Epithelial cell of proximal tubule (primary cell): ENCODE measurements around the gene SPEG. TPM values are rescaled to one million over a fixed set of nuclear protein-coding genes. Genes with fewer than 3 reads are reported as not detected.
A peak's percentile ranks its signal among the peaks of the same experiment; 100 is the strongest.

ENCODE experiments used
- DNase-seq: peaks from one replicate; pipeline ENCODE4 v3.0.0-alpha.2; 2011; ENCODE audit warnings: low read depth
- H3K4me3 ChIP-seq: 2 replicates; pipeline ENCODE4 v1.5.1; 2011; ENCODE audit warnings: low read depth, mild to moderate bottlenecking, low read length
- total RNA-seq: library from RNA; depleted of rRNA; stranded (reverse); fragments of >200 nt; gene quantifications from 2 replicates; pipeline ENCODE4 v1.2.3, GENCODE V29; 2015
- TF ChIP-seq, protein P1 (sequence below): conservative IDR thresholded peaks from 2 replicates; pipeline ENCODE4 v1.5.1; 2012; ENCODE audit warnings: low read depth, mild to moderate bottlenecking, low read length

The SPEG gene
- total RNA-seq: 4.6 and 28.3 TPM in 2 replicates

DNA sequence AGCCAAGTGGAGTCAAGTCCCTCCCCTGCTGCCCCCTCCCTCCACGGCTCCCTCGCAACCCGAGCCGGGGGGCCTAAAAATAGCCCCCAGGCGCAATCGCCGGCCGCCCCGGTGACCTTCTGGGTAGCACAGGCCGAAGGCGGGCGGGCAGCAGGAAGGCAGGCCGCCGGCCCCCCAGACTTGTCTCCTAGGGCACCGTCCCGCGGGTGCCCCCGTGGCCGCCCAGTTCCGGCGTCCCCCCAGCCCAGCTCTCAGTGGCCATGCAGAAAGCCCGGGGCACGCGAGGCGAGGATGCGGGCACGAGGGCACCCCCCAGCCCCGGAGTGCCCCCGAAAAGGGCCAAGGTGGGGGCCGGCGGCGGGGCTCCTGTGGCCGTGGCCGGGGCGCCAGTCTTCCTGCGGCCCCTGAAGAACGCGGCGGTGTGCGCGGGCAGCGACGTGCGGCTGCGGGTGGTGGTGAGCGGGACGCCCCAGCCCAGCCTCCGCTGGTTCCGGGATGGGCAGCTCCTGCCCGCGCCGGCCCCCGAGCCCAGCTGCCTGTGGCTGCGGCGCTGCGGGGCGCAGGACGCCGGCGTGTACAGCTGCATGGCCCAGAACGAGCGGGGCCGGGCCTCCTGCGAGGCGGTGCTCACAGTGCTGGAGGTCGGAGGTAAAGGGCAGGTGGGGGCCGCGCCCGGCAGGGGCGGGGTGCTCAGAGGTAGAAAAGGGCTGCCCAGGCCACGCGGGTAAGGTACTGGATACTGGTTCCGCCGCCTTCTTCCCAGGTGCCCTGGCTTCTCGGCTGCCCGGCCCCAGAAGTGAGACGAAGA lies at the start of gene SPEG:
Gene SPEG (plus strand): TSS at position 126 of the 808 bp plus-strand sequence. CDS start 135 bp downstream, at position 261.
- no peak for DNase-seq
- TF ChIP-seq, protein P1, sequence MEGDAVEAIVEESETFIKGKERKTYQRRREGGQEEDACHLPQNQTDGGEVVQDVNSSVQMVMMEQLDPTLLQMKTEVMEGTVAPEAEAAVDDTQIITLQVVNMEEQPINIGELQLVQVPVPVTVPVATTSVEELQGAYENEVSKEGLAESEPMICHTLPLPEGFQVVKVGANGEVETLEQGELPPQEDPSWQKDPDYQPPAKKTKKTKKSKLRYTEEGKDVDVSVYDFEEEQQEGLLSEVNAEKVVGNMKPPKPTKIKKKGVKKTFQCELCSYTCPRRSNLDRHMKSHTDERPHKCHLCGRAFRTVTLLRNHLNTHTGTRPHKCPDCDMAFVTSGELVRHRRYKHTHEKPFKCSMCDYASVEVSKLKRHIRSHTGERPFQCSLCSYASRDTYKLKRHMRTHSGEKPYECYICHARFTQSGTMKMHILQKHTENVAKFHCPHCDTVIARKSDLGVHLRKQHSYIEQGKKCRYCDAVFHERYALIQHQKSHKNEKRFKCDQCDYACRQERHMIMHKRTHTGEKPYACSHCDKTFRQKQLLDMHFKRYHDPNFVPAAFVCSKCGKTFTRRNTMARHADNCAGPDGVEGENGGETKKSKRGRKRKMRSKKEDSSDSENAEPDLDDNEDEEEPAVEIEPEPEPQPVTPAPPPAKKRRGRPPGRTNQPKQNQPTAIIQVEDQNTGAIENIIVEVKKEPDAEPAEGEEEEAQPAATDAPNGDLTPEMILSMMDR: no peak
- H3K4me3 ChIP-seq: no peak within 1 kb of the TSS

DNA sequence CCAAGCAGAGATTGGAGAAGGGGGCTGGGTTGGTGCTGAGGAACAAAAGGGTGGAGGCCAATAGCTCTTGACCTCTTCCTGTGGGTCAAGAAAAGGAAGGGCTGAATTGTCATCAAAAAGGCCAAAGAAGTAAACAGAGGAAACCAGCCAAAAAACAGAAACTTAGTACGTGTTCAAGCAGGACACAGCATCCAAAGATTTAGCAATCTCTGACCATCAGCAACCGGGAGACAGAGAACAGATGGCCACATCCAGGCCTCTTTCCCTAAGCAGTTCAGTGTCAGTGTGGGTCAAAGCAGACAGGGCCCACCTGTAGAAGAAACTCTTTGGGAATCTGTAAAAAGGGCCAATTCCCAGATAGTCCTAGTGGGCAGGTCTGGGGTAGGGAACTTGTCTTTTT lies 49.8 kb upstream of the SPEG start:
- TF ChIP-seq, protein P1: no peak
- H3K4me3 ChIP-seq: no peak overlapping the region
- DNase-seq: no peak

DNA sequence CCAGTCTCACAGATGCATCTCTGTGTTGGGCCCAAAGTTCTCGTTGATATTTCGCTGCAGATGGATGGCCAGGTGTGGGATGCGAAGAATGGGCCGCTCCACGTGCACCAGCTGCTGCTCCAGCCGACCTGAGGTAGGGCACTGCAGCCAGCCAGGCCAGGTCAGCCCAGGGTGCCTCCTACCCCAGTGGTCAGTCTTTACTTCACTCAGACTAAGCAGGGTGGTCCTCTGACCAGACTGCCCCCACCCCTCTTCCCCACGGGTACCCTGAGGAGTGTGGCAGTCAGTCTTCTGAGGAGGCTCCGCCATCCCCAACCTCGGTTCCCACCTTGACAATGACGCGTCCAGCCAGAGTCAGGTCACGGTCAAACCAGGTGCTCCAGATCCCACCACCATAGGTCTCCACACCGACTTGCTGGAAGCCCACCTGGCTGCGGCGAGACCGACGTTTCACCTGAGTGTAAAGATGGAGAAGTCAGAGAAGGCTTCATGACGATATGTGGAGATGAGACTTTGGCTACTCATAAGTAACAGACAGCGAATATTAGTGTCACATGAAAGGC lies 48.6 kb upstream of the SPEG start:
- H3K4me3 ChIP-seq: no peak overlapping the region
- DNase-seq: no peak
- TF ChIP-seq, protein P1: no peak

DNA sequence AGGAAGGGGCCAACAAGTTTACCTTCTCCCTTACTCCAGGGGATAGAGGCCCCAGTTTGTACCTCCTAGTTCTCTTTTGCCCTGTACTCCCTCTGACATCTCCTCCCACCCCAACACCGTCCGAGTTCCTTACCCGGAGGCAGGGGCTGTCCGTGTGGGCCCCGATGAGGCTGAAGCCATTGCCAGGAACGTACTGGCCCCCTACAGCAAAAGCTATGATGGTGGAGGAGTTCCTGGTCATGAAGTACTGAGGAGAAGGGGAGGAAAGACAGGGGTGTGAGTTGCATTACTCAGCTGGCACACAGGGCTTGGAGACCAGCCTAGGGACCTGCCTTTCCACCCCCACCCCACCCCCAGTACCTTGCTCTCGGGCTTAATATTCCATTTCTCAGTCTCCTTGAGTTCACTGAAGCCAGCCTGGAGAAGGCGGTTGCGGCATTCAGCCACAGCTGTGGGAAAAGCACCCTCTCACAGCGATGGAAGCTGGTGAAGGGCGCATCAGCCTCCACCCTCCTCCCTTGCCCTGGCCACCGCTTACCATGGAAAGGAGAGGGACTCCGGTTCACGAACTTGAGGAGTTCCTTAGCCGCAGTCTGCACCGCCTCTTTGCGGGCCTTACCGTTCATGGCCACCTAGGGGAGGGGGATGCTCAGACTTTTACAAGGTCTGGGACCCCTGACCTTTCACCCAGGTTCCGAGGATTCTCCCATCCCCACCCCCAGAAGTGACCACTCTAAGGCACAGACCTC lies 47.9 kb upstream of the SPEG start:
- no peak for DNase-seq

DNA sequence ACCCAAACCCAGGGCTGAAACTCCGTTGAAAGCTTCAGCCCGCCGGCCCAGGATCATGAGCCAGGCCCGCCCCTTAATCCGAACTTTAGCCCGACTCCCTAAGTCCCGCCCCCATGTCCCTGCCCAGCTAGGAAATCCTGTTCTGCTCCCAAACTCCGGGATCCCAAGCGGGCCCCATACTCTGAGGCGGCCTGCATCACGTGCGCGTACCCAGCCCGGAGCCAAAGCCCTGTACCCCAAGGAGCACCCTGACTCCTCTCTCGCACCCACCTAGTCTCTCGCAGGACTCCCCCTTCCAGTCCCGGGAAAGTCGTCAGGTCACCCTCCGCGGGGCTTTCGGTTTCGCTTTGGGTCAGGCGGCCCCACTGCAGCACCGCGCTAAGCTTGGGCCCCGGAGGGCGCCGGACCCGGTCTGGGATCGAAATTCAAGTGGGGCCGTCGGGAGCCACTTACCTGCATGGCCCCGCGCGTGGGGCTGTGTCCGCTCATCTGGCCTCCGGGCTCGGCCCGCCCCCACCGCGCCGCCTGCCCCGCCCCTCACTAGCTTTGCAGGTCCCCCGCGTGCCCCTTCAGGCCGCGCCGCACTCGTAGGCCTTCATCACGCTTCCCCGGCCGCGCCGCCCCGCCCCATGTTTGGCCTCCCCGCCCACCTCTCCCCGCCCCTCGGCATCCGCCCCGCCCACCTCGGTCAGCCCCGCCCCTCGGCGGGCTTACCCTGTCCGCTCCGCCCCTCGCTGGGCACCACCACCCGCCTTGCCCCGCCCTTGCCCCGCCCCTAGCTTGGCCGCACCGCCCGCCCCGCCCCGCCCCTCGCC lies 47.1 kb upstream of the SPEG start, which contains the start of gene DNPEP:
Gene DNPEP (minus strand): TSS at position 607 of the 815 bp plus-strand sequence. CDS start 118 bp downstream, at position 489.
- TF ChIP-seq, protein P1: no peak
- peak within 1 kb of the TSS; percentile 90 for H3K4me3 ChIP-seq
- no peak for DNase-seq

More for the DNA sequence above, 47.9 kb upstream of the SPEG start:
- H3K4me3 ChIP-seq: peak overlapping the region; percentile 90
- TF ChIP-seq, protein P1: no peak
